ENCODE measurements around the gene PABPN1L. TPM values are rescaled to one million over a fixed set of nuclear protein-coding genes. Genes with fewer than 3 reads are reported as not detected.

PABPN1L gene
- total RNA-seq, 1 experiment from 2014 or later = not detected

DNA sequence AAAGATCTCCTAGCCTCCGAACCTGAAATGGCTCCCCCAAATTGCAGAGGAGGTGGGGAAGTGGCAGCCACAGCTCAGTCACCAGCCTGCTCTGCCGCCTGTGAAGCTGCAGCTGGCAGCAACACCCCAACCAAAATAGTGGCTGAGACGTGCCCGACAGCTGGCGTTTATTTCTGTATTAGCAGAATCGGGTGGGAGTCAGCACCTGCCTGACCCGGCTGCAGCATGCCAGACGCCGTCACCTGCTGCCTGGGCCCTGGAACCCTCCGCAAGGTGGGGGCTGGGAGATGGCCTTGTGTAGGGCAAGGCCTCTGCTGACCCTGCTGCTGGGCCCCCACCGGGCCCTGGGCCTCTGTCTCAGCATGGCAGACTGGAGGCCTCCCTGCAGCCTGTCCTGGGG is 17.5 kb upstream of the PABPN1L start:
- TF ChIP-seq, protein P1, sequence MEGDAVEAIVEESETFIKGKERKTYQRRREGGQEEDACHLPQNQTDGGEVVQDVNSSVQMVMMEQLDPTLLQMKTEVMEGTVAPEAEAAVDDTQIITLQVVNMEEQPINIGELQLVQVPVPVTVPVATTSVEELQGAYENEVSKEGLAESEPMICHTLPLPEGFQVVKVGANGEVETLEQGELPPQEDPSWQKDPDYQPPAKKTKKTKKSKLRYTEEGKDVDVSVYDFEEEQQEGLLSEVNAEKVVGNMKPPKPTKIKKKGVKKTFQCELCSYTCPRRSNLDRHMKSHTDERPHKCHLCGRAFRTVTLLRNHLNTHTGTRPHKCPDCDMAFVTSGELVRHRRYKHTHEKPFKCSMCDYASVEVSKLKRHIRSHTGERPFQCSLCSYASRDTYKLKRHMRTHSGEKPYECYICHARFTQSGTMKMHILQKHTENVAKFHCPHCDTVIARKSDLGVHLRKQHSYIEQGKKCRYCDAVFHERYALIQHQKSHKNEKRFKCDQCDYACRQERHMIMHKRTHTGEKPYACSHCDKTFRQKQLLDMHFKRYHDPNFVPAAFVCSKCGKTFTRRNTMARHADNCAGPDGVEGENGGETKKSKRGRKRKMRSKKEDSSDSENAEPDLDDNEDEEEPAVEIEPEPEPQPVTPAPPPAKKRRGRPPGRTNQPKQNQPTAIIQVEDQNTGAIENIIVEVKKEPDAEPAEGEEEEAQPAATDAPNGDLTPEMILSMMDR (IDR thresholded peaks at IDR 0.05; ENCODE audit: unreplicated experiment) = no peak
- no peak overlapping the region for H3K4me3 Mint-ChIP-seq (ENCODE audit: low read depth, unreplicated experiment)
- intact Hi-C loops (cut with micrococcal nuclease; ENCODE audit: unreplicated experiment) = no loop called here
- CTCF ChIA-PET = no interaction called here
- peaks cover 5% of the 10 kb centered on the region for H3K36me3 Mint-ChIP-seq (ENCODE audit: insufficient read depth, unreplicated experiment)
- H3K27ac Mint-ChIP-seq (ENCODE audit: unreplicated experiment) = no peak overlapping the region
- DNase-seq = no peak
- peaks cover 11% of the 10 kb centered on the region for H3K4me1 Mint-ChIP-seq (ENCODE audit: low read depth, unreplicated experiment)
- BruUV-seq (replicated peaks) = no TSS peak
- H3K9me3 Mint-ChIP-seq (ENCODE audit: low read depth, unreplicated experiment) = no peaks in the 10 kb centered on the region
- peaks cover 40% of the 10 kb centered on the region for H3K27me3 Mint-ChIP-seq (ENCODE audit: unreplicated experiment)

DNA sequence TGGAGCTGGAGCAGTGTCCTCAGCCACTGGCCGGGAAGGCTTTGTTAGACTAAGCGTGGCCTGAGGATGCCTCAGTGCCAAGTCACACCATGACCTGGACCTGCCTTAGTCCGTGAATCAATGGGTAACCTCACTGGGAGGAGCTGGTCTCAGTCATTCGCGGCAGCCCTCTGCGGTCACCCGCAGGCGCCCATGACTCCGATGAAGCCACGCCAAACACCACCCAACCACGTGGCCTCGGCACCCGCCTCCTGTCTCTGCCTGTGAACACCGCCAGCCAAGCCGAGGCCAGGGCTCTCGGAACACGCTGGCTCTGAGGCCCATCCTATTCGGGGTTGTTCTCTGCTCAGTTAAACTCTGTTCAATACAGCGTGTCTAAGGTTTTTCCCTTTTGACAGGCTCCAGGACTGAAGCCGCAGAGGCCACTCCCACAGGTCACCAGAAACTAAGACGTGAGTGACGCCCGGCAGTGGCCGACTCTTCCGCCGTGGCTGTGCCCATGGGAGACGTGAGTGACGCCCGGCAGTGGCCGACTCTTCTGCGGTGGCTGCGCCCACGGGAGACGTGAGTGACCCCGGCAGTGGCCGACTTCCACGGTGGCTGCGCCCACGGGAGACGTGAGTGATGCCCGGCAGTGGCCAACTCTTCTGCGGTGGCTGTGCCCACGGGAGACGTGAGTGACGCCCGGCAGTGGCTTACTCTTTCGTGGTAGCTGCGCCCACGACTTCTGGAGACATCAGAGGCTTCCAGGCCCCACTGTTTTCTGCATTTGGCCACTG is 16.8 kb upstream of the PABPN1L start:
- CTCF ChIA-PET = no interaction called here
- DNase-seq = no peak
- peaks cover 11% of the 10 kb centered on the region for H3K4me1 Mint-ChIP-seq (ENCODE audit: low read depth, unreplicated experiment)
- TF ChIP-seq, protein P1 (IDR thresholded peaks at IDR 0.05; ENCODE audit: unreplicated experiment) = no peak
- BruUV-seq (replicated peaks) = no TSS peak
- H3K4me3 Mint-ChIP-seq (ENCODE audit: low read depth, unreplicated experiment) = no peak overlapping the region
- H3K27ac Mint-ChIP-seq (ENCODE audit: unreplicated experiment) = no peak overlapping the region
- H3K27me3 Mint-ChIP-seq (ENCODE audit: unreplicated experiment) = peaks cover 46% of the 10 kb centered on the region
- no peaks in the 10 kb centered on the region for H3K36me3 Mint-ChIP-seq (ENCODE audit: insufficient read depth, unreplicated experiment)
- intact Hi-C loops (cut with micrococcal nuclease; ENCODE audit: unreplicated experiment) = no loop called here
- no peaks in the 10 kb centered on the region for H3K9me3 Mint-ChIP-seq (ENCODE audit: low read depth, unreplicated experiment)

DNA sequence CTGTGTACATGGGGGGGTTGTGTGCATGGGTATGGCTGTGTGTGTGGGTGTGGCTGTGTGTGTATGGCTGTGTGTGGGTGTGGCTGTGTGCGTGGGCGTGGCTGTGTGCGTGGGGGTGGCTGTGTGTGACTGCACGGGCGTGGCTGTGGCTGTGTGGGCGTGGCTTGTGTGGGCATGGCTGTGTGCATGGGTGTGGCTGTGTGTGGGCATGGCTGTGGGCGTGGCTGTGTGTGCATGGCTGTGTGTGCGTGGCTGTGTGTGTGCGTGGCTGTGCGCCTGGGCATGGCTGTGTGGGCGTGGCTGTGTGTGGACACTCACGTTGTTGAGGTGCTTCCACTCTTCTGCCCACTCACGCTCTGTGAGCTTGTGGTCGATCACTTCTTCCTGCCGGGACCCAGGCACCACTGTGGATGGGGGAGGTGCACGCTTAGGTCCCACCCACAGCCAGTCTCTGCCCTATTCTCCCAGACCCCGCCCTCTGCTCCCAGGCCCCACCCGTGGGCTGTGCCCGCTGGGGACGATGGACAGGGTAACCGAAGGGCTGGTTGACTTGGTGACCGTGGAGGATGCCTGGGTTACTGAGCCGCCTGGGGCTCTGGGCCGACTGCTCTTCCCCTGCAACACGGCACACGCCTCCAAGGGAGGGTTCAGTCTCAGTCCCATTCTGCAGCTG is 16.0 kb upstream of the PABPN1L start:
- BruUV-seq (replicated peaks) = no TSS peak
- no peak overlapping the region for H3K4me3 Mint-ChIP-seq (ENCODE audit: low read depth, unreplicated experiment)
- H3K4me1 Mint-ChIP-seq (ENCODE audit: low read depth, unreplicated experiment) = peaks cover 11% of the 10 kb centered on the region
- H3K27me3 Mint-ChIP-seq (ENCODE audit: unreplicated experiment) = peaks cover 54% of the 10 kb centered on the region
- H3K27ac Mint-ChIP-seq (ENCODE audit: unreplicated experiment) = no peak overlapping the region
- no peaks in the 10 kb centered on the region for H3K36me3 Mint-ChIP-seq (ENCODE audit: insufficient read depth, unreplicated experiment)
- DNase-seq = no peak
- H3K9me3 Mint-ChIP-seq (ENCODE audit: low read depth, unreplicated experiment) = no peaks in the 10 kb centered on the region
- intact Hi-C loops (cut with micrococcal nuclease; ENCODE audit: unreplicated experiment) = no loop called here
- CTCF ChIA-PET = no interaction called here
- TF ChIP-seq, protein P1 (IDR thresholded peaks at IDR 0.05; ENCODE audit: unreplicated experiment) = no peak

DNA sequence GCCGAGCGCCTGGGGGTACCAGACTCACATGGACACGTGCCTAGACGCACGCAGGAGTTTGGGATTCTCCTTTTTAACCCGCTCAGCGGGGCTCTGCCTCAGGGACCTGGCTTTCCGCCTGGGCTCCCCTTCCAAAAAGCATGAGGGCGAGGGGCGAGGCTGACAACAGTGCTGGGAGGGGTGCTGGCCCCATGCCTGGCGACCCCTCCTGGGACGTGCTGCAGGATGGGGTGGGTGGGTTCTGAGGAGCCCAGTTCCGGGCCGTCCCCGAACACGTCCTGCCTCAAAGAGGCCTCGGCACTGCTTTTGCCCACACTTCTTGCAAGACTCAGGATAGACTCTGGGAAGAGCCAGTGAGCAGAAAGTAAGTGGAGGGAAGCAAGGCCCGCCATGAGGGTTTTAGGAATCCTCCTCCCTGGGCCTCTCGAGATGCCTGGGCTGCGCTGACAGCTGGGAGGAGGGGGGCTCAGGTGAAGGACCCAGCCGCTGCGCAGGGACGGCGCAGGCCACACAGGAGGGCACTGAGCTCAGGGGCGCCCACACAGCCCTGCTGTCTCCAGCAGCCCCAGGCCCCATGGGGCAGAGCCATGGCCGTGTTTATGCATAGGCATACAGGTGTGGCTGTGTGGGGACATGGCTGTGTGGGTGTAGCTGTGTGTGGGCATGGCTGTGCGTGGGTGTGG is 15.4 kb upstream of the PABPN1L start:
- CTCF ChIA-PET = interaction anchor here (0.6 kb wide), 1 partner anchor 114 kb away, joined by 3 read pairs; no protein-coding TSS in a partner anchor
- Mint-ChIP-seq H3K4me1 (ENCODE audit: low read depth, unreplicated experiment) (peaks cover 11% of the 10 kb centered on the region), H3K36me3 (ENCODE audit: insufficient read depth, unreplicated experiment) (no peaks in the 10 kb centered on the region), H3K27me3 (ENCODE audit: unreplicated experiment) (peaks cover 61% of the 10 kb centered on the region), H3K9me3 (ENCODE audit: low read depth, unreplicated experiment) (no peaks in the 10 kb centered on the region), H3K4me3 (ENCODE audit: low read depth, unreplicated experiment) (no peak overlapping the region), H3K27ac (ENCODE audit: unreplicated experiment) (no peak overlapping the region)
- DNase-seq = no peak
- no TSS peak for BruUV-seq (replicated peaks)
- TF ChIP-seq, protein P1 (IDR thresholded peaks at IDR 0.05; ENCODE audit: unreplicated experiment) = no peak
- intact Hi-C loops (cut with micrococcal nuclease; ENCODE audit: unreplicated experiment) = no loop called here
